ENCODE measurements around the gene IL1A. TPM values are rescaled to one million over a fixed set of nuclear protein-coding genes. Genes with fewer than 3 reads are reported as not detected.
A peak's percentile ranks its signal among the peaks of the same experiment; 100 is the strongest.

Gene IL1A
- total and polyA plus RNA-seq, 9 of the 15 experiments (the other 6 are each of a cell fraction or from before 2014, with no cell fraction given) = 0.03 to 0.27 (median 0.14) TPM; not detected in 2

- TF ChIP-seq ZBTB7A (IDR thresholded peaks at IDR 0.05; ENCODE audit: borderline replicate concordance, control insufficient read depth, low read depth, low read length) (no peak), HDAC2 (IDR thresholded peaks at IDR 0.05) (peak; percentile 92), ATF1 (CRISPR knock-in tag; IDR thresholded peaks at IDR 0.05) (no peak), ATF1 (tag; IDR thresholded peaks at IDR 0.05) (peak; percentile 93), MIER1 (IDR thresholded peaks at IDR 0.05; ENCODE audit: low read depth) (no peak), CREB3L1 (IDR thresholded peaks at IDR 0.05; ENCODE audit: borderline replicate concordance, low read depth) (peak; percentile 92), COPS2 (conservative IDR thresholded peaks at IDR 0.05) (no peak), HINFP (tag; conservative IDR thresholded peaks at IDR 0.05; ENCODE audit: low read depth) (peak; percentile 3; the same call in 1 of the 2 replicates), GTF2A2 (tag; IDR thresholded peaks at IDR 0.05) (no peak), ETV6 (IDR thresholded peaks at IDR 0.05; ENCODE audit: borderline replicate concordance in 1 of 2, low read depth in 2 of 2, low read length in 1 of 2) (no peak), ETV6 (CRISPR knock-in tag; IDR thresholded peaks at IDR 0.05; ENCODE audit: borderline replicate concordance) (no peak), SMARCC2 (IDR thresholded peaks at IDR 0.05; ENCODE audit: low read depth) (peak; percentile 62; the same call in 1 of the 2 replicates), GATAD2B (IDR thresholded peaks at IDR 0.05; ENCODE audit: borderline replicate concordance) (0 out of 2 replicates have a peak, but pooled peaks have one; percentile 10), ZFP30 (CRISPR knock-in tag; IDR thresholded peaks at IDR 0.05; ENCODE audit: borderline replicate concordance) (no peak), ASH1L (IDR thresholded peaks at IDR 0.05; ENCODE audit: borderline replicate concordance, low read depth, partially characterized antibody) (peak; percentile 46), HMGN3 (IDR thresholded peaks at IDR 0.05; ENCODE audit: borderline replicate concordance, extremely low read depth, insufficient read length, low read depth, low read length) (no peak), KDM2B (CRISPR knock-in tag; IDR thresholded peaks at IDR 0.05) (no peak), XRCC3 (IDR thresholded peaks at IDR 0.05) (no peak), ZNF584 (CRISPR knock-in tag; IDR thresholded peaks at IDR 0.05; ENCODE audit: low read depth) (no peak; the same call in 1 of the 2 replicates), ETV5 (CRISPR knock-in tag; IDR thresholded peaks at IDR 0.05; ENCODE audit: low read depth) (peak; percentile 92)
- TF ChIP-seq, protein P1, sequence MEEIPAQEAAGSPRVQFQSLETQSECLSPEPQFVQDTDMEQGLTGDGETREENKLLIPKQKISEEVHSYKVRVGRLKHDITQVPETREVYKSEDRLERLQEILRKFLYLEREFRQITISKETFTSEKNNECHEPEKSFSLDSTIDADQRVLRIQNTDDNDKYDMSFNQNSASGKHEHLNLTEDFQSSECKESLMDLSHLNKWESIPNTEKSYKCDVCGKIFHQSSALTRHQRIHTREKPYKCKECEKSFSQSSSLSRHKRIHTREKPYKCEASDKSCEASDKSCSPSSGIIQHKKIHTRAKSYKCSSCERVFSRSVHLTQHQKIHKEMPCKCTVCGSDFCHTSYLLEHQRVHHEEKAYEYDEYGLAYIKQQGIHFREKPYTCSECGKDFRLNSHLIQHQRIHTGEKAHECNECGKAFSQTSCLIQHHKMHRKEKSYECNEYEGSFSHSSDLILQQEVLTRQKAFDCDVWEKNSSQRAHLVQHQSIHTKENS (CRISPR knock-in tag; IDR thresholded peaks at IDR 0.05) = no peak
- TF ChIP-seq, protein P2, sequence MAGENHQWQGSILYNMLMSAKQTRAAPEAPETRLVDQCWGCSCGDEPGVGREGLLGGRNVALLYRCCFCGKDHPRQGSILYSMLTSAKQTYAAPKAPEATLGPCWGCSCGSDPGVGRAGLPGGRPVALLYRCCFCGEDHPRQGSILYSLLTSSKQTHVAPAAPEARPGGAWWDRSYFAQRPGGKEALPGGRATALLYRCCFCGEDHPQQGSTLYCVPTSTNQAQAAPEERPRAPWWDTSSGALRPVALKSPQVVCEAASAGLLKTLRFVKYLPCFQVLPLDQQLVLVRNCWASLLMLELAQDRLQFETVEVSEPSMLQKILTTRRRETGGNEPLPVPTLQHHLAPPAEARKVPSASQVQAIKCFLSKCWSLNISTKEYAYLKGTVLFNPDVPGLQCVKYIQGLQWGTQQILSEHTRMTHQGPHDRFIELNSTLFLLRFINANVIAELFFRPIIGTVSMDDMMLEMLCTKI (IDR thresholded peaks at IDR 0.05; ENCODE audit: partially characterized antibody) = no peak
These were observed 9.9 kb upstream of the IL1A start (continued) for GRCh38 chr2:112794131-112794733.

Measured in K562 (cell line).